GM12801 (cell line): Measurements from ENCODE around the gene NUDCD3.

Experiments used
- TF ChIP-seq, protein P1 (sequence below): IDR thresholded peaks from one replicate; pipeline ENCODE4 v1.5.1; 2011; ENCODE audit warnings: control low read depth; ENCODE audit not compliant: insufficient read length; ENCODE audit errors: extremely low read depth

Gene NUDCD3

GRCh38 chr7:44535348-44536064 is 45.0 kb upstream of the NUDCD3 start:
- TF ChIP-seq, protein P1, sequence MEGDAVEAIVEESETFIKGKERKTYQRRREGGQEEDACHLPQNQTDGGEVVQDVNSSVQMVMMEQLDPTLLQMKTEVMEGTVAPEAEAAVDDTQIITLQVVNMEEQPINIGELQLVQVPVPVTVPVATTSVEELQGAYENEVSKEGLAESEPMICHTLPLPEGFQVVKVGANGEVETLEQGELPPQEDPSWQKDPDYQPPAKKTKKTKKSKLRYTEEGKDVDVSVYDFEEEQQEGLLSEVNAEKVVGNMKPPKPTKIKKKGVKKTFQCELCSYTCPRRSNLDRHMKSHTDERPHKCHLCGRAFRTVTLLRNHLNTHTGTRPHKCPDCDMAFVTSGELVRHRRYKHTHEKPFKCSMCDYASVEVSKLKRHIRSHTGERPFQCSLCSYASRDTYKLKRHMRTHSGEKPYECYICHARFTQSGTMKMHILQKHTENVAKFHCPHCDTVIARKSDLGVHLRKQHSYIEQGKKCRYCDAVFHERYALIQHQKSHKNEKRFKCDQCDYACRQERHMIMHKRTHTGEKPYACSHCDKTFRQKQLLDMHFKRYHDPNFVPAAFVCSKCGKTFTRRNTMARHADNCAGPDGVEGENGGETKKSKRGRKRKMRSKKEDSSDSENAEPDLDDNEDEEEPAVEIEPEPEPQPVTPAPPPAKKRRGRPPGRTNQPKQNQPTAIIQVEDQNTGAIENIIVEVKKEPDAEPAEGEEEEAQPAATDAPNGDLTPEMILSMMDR, result no peak

DNA sequence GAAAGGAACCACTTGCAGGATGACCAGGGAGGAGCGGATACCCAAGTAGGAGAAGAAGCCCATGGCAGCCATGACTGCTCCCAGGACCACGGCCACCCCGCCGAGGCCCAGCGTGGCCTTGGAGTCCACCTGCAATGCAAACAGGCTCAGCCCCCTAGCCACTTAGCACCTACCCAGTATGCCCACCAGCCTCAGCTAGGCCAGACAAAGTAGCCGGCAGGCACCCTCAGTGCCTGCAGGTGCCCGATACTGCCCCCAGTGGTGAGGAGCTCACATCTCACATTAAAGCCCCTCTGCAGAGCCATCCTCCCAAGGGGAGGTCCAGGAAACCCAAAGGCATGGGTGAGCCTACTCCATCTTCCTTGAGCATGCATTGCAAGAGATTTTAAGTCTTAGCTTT is 44.0 kb upstream of the NUDCD3 start:
- TF ChIP-seq, protein P1, result no peak

DNA sequence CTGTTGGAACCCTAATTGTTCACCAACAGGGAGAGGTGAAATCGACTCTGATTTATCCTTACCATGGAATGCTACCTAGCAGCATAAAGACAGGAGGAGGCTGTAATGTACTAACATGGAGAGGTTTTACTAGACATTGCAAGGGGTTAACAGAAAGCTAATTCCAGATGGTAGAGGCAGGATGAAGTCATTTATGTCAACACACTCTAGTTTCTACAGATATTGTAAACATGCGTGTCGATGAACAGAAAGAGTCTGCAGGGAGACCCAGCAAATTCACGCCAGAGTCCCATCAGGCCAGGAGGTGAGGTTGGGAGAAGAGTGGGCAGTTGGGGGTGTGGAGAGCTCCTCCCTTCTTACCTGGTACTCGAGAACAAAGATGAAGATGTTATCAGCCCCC is 43.6 kb upstream of the NUDCD3 start:
- TF ChIP-seq, protein P1, result no peak

DNA sequence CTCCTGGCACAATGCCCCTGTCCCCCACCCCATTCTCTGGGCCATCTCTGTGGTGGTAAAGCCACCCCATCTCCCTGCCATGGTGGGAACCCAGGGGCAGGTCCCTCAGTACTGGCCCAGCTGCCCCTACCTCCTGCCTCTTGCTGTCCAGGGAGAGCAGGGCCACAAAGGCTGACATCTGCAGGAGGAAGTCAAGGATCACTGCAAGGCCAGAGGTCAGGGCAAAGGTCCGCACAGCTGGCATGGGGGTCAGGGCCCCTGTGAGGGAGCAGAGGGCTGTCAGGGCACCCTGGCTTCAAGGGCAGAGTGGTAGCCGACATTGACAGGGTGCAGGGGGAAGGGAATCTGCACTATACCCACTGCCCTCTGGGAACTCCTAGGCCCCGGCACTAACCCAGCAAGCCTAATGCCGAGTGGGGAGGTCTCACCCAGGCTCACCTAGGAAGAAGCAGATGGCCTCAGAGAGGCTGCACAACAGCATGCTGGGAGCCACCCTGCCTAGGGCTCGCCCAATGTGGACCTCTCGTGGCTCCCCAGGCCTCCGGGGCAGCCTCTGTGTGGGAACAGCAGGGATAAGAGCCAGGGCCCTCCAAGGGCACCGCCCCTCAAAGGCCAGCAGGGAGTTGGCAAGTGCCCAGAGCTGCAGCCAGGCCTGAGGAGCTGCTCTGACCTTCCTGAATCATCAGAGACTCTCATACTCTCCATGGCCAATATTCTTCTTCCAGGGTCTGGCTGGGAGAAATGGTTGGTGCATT is 43.0 kb upstream of the NUDCD3 start:
- TF ChIP-seq, protein P1, result no peak

- TF ChIP-seq, protein P1, result no peak
These were observed 41.2 kb upstream of the NUDCD3 start for GRCh38 chr7:44531421-44532380.

- TF ChIP-seq, protein P1, result no peak
These were observed 40.5 kb upstream of the NUDCD3 start for GRCh38 chr7:44530990-44531389.
